Measurements from ENCODE around the gene CADPS.

GRCh38 chr3:62436785-62437184 is 438.4 kb downstream of the CADPS start:
- TF ChIP-seq CTCF (IDR thresholded peaks at IDR 0.05; ENCODE audit: insufficient read depth, low read length) (no peak), GABPA (IDR thresholded peaks at IDR 0.05; ENCODE audit: low read depth) (no peak), POLR2AphosphoS5 (IDR thresholded peaks at IDR 0.05; ENCODE audit: low read depth) (no peak), REST (IDR thresholded peaks at IDR 0.05; ENCODE audit: insufficient replicate concordance, low read depth) (no peak)
